B cell (primary cell): ENCODE results near the gene ANKRD44. TPM values are rescaled to one million over a fixed set of nuclear protein-coding genes. Genes with fewer than 3 reads are reported as not detected.

Experiments used
- ATAC-seq: fragments of 200-7000 bp; cut with Tn5 transposase; one replicate; pipeline ENCODE4 v1.10.0; 2021; ENCODE audit warnings: low read depth, mild to moderate bottlenecking, moderate number of reproducible peaks, moderate library complexity
- CTCF ChIA-PET: fragments of 350-600 bp; sonication (Branson Sonifier 250); formaldehyde crosslinking; loops from one replicate; lab custom pipeline; 2021; ENCODE audit warnings: antibody characterized with exemption, inconsistent platforms; lab: Charles Lee
- POLR2A ChIA-PET: fragments of 350-600 bp; sonication (Branson Sonifier 250); formaldehyde crosslinking; loops from one replicate; lab custom pipeline; 2021; ENCODE audit warnings: antibody characterized with exemption; lab: Charles Lee
- DNase-seq: peaks from one replicate; pipeline ENCODE4 v3.0.0; 2013
- H2AFZ ChIP-seq: 2 replicates; pipeline ENCODE4 v1.6.1; 2012; ENCODE audit warnings: mild to moderate bottlenecking, low read depth, low read length; ENCODE audit not compliant: insufficient read depth, poor library complexity, severe bottlenecking
- H3K27ac ChIP-seq, 2 donors: 1 replicate in 1 of 2; 2 replicates in 1 of 2; pipeline ENCODE4 v1.5.1; 2012 to 2013; ENCODE audit warnings: low read length in 2 of 2, mild to moderate bottlenecking in 2 of 2, moderate library complexity in 1 of 2
- H3K27me3 ChIP-seq, 4 experiments: fragments of 200-600 bp in 1 of 4; sonication (generic) in 1 of 4; replicated peaks in 1 of 4; 1 replicate in 2 of 4; 2 replicates in 2 of 4; pipeline versions ENCODE4 v1.6.1 to v1.7.0; 2013 to 2016; ENCODE audit warnings: low read length in 3 of 4, mild to moderate bottlenecking in 2 of 4, mixed read lengths in 1 of 4, moderate library complexity in 1 of 4; ENCODE audit not compliant: insufficient read depth in 4 of 4, control insufficient read depth in 3 of 4; ENCODE audit errors: control extremely low read depth in 1 of 4
- H3K36me3 ChIP-seq, 2 experiments: replicated peaks in 1 of 2; 1 replicate in 1 of 2; 2 replicates in 1 of 2; pipeline versions ENCODE4 v1.6.1 to v1.7.1; 2013; ENCODE audit warnings: low read length in 1 of 2; ENCODE audit not compliant: insufficient read depth in 2 of 2, control insufficient read depth in 1 of 2; ENCODE audit errors: control extremely low read depth in 1 of 2, extremely low read depth in 1 of 2
- H3K4me1 ChIP-seq, 2 donors: fragments of 200-600 bp in 1 of 2; sonication (generic) in 1 of 2; 1 replicate in 1 of 2; 2 replicates in 1 of 2; pipeline versions ENCODE4 v1.5.1 to v1.6.1; 2013 to 2017; ENCODE audit warnings: low read length in 2 of 2; ENCODE audit not compliant: control insufficient read depth in 2 of 2, insufficient read depth in 2 of 2
- H3K4me2 ChIP-seq: replicated peaks from 2 replicates; pipeline ENCODE3; 2012; ENCODE audit warnings: mild to moderate bottlenecking, low read depth, low read length; ENCODE audit not compliant: poor library complexity, severe bottlenecking
- H3K4me3 ChIP-seq, 5 experiments: fragments of 200-600 bp in 1 of 5; sonication (generic) in 1 of 5; 1 replicate in 3 of 5; 2 replicates in 2 of 5; pipeline versions ENCODE4 v1.5.1 to v1.7.0; 2011 to 2016; ENCODE audit warnings: low read length in 4 of 5, mild to moderate bottlenecking in 4 of 5, low read depth in 2 of 5, control low read depth in 1 of 5, moderate library complexity in 1 of 5; ENCODE audit not compliant: insufficient read depth in 1 of 5; ENCODE audit errors: control extremely low read depth in 1 of 5, extremely low read depth in 1 of 5
- H3K79me2 ChIP-seq: fragments of 200-600 bp; sonication (generic); one replicate; pipeline ENCODE4 v1.6.0; 2016; ENCODE audit warnings: low read length; ENCODE audit not compliant: control insufficient read depth, insufficient read depth
- H3K9ac ChIP-seq: fragments of 200-600 bp; sonication (generic); 2 replicates; pipeline ENCODE4 v1.6.1; 2017; ENCODE audit warnings: mild to moderate bottlenecking, low read length, moderate library complexity
- H3K9me3 ChIP-seq, 3 donors: one replicate each; pipeline versions ENCODE4 v1.6.1 to v1.7.1; 2013; ENCODE audit warnings: low read length in 2 of 3; ENCODE audit not compliant: control insufficient read depth in 2 of 3, insufficient read depth in 1 of 3; ENCODE audit errors: control extremely low read depth in 1 of 3
- H4K20me1 ChIP-seq: 2 replicates; pipeline ENCODE4 v1.6.0; 2012; ENCODE audit warnings: mild to moderate bottlenecking, low read length; ENCODE audit not compliant: insufficient read depth, control insufficient read depth, poor library complexity, severe bottlenecking
- H3K27ac Mint-ChIP-seq: one replicate; pipeline ENCODE4 v1.8.0; 2021; ENCODE audit warnings: mixed read lengths
- H3K27me3 Mint-ChIP-seq: one replicate; pipeline ENCODE4 v1.8.0; 2021; ENCODE audit warnings: mixed read lengths
- H3K4me1 Mint-ChIP-seq: one replicate; pipeline ENCODE4 v1.8.0; 2021; ENCODE audit warnings: mixed read lengths
- H3K4me3 Mint-ChIP-seq: one replicate; pipeline ENCODE4 v1.8.0; 2021; ENCODE audit warnings: mixed read lengths
- H3K9me3 Mint-ChIP-seq: one replicate; pipeline ENCODE4 v1.8.0; 2022; ENCODE audit warnings: mixed read lengths; ENCODE audit not compliant: insufficient read depth
- CTCF ChIP-seq: fragments of 200-600 bp; IDR thresholded peaks from one replicate; pipeline ENCODE4 v1.8.0; 2022; ENCODE audit warnings: antibody characterized with exemption, mild to moderate bottlenecking
- EZH2 ChIP-seq: IDR thresholded peaks from 2 replicates; pipeline ENCODE4 v1.6.1; 2012; ENCODE audit warnings: borderline replicate concordance, low read depth, mild to moderate bottlenecking, moderate library complexity, low read length; ENCODE audit not compliant: insufficient read depth, poor library complexity, severe bottlenecking
- WGBS: methylation state at CpG from one replicate; pipeline ENCODE4 v1.1.5; 2013; ENCODE audit warnings: missing lambda C conversion rate; ENCODE audit not compliant: insufficient coverage; 5-methylcytosine and 5-hydroxymethylcytosine counted together
- intact Hi-C: fragments of 100-400 bp; cut with micrococcal nuclease; formaldehyde crosslinking; loops from one replicate; pipeline ENCODE4 v1.10.0; 2022
- polyA plus RNA-seq: library from polyadenylated mRNA; depleted of rRNA; stranded (reverse); fragments of >200 nt; gene quantifications from 2 replicates; pipeline ENCODE4 v1.2.3, GENCODE V29; 2012
- total RNA-seq, 2 donors: library from RNA; stranded (reverse); fragments of 120-200 nt in 1 of 2; gene quantifications; 1 replicate in 1 of 2; 2 replicates in 1 of 2; pipeline versions ENCODE4 v1.2.3 to v1.2.4, GENCODE V29; 2013 to 2022

The ANKRD44 gene
- total and polyA plus RNA-seq, 2 donors (not counting 1 experiment from before 2014, with no cell fraction given): 92.6 to 457 TPM

GRCh38 chr2:196959281-196959680 lies 351.3 kb downstream of the ANKRD44 start:
- Mint-ChIP-seq H3K27ac (no peak overlapping the region), H3K9me3 (no peaks in the 10 kb centered on the region), H3K4me3 (no peak overlapping the region), H3K27me3 (no peaks in the 10 kb centered on the region), H3K4me1 (no peaks in the 10 kb centered on the region)
- Histone ChIP-seq H3K4me1 (no peaks in the 10 kb centered on the region), H3K9me3 (no peaks in the 10 kb centered on the region), H3K27ac (no peak overlapping the region), H3K4me2 (no peak overlapping the region), H3K9ac (no peak overlapping the region), H4K20me1 (no peaks in the 10 kb centered on the region), H3K36me3 (no peaks in the 10 kb centered on the region), H2AFZ (no peak overlapping the region), H3K79me2 (no peaks in the 10 kb centered on the region), H3K27me3 (no peaks in the 10 kb centered on the region), H3K4me3 (no peak overlapping the region)
- DNase-seq: no peak
- POLR2A ChIA-PET: no interaction called here
- 100% methylated on average over 1 of the region's 2 CpGs for WGBS
- TF ChIP-seq EZH2 (no peak), CTCF (no peak)
- intact Hi-C loops: no loop called here
- ATAC-seq: no peak
- CTCF ChIA-PET: no interaction called here

GRCh38 chr2:196957881-196958525 lies 352.6 kb downstream of the ANKRD44 start:
- H3K4me1 Mint-ChIP-seq: no peaks in the 10 kb centered on the region
- intact Hi-C loops: no loop called here
- POLR2A ChIA-PET: no interaction called here

More at GRCh38 chr2:196957881-196958525, 352.6 kb downstream of the ANKRD44 start:
- Histone ChIP-seq H3K27me3 (no peaks in the 10 kb centered on the region), H4K20me1 (no peaks in the 10 kb centered on the region), H3K9ac (no peak overlapping the region), H3K79me2 (no peaks in the 10 kb centered on the region), H2AFZ (no peak overlapping the region), H3K4me1 (no peaks in the 10 kb centered on the region), H3K4me3 (no peak overlapping the region), H3K27ac (no peak overlapping the region), H3K4me2 (no peak overlapping the region), H3K36me3 (no peaks in the 10 kb centered on the region), H3K9me3 (no peaks in the 10 kb centered on the region)
- ATAC-seq (no peak), DNase-seq (no peak)
- WGBS: no CpG with 5 or more reads among the region's 1 CpG
- H3K9me3 Mint-ChIP-seq: no peaks in the 10 kb centered on the region
- no peaks in the 10 kb centered on the region for H3K27me3 Mint-ChIP-seq
- H3K4me3 Mint-ChIP-seq: no peak overlapping the region
- no peak overlapping the region for H3K27ac Mint-ChIP-seq
- TF ChIP-seq EZH2: no peak
- no peak for TF ChIP-seq CTCF
- CTCF ChIA-PET: no interaction called here
